ENCODE measurements around the gene MRGPRG. TPM values are rescaled to one million over a fixed set of nuclear protein-coding genes. Genes with fewer than 3 reads are reported as not detected.
A peak's percentile ranks its signal among the peaks of the same experiment; 100 is the strongest.

MRGPRG gene
- total and polyA plus RNA-seq, 9 of the 15 experiments (the other 6 are each of a cell fraction or from before 2014, with no cell fraction given) = not detected

DNA sequence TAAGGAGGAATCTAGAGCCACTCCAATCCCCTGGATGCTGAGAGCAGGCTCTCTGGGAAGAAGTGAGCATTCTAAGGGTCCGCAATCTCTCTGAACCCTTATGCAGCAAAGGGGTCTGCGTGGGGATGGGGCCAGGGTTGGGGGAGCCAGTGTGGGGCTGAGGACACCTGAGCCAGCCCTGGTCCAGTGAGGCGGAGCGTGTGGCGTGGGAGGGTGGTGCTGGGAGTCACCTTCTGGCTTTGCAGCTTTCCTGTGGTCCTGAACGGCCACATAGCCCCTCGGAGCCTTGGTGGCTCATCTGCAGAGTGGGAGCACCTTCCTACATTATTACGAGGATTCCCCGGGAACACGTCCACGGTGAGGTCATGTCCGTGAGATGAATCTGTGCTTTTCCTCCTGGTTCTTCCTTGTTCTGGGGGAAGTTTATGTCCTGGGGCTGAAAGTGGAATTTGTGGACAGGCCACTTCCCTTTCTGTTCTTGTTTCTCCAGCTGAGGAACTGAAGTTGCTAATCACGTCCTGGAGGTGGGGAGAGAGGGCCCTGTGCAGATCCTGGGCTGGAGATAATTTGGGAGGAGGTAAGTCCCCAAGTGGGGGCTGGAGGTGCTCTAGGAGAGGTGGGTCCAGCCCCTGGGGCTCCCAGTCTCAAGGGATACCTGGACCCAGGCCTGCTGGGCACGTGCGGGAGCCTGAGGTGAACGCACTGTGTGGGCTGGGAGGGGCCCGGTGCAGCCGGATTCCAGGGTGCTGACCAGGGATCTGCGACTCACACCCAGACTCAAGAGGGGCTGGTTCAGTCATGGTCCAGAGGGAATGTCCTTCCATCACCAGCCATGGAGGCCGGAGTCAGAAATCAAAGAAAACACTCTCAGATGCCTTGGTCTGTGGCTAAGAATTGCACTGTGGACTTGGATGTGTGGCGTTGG lies 7.5 kb upstream of the MRGPRG start (continued):
- TF ChIP-seq, protein P1, sequence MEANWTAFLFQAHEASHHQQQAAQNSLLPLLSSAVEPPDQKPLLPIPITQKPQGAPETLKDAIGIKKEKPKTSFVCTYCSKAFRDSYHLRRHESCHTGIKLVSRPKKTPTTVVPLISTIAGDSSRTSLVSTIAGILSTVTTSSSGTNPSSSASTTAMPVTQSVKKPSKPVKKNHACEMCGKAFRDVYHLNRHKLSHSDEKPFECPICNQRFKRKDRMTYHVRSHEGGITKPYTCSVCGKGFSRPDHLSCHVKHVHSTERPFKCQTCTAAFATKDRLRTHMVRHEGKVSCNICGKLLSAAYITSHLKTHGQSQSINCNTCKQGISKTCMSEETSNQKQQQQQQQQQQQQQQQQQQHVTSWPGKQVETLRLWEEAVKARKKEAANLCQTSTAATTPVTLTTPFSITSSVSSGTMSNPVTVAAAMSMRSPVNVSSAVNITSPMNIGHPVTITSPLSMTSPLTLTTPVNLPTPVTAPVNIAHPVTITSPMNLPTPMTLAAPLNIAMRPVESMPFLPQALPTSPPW (CRISPR knock-in tag; IDR thresholded peaks at IDR 0.05) = 0 out of 2 replicates have a peak, but pooled peaks have one; percentile 9
- peak; percentile 88 for TF ChIP-seq SPI1 (IDR thresholded peaks at IDR 0.05; ENCODE audit: borderline replicate concordance, low read depth, low read length)

DNA sequence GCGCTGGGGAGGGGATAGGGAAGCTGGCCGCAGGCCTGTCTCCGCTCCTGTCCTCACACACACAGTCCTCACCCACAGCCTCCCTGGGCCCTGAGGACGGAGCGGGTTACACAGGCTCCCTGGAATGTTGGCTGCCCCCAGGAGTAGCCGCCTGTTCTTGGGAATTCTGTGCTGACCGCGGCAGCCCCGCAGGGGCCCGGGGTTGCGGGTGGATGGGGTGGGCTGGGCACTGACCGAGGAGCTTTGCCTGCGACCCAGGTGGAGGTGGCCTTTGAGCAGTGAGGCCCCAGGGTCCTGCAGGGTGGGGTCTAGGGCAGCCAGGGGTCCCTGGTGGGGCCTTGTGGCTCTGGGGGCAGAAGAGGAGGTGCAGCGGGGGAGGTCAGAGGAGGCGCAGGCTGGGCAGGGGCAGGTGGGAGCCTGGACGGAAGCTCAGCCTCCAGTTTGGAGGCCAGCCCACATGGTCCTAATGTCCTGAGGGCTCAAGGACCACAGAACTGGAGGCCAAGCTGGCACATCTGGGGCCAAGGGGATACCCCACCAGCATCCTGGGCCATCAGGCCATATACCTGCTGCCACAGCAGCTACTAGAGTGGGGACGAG lies 6.6 kb upstream of the MRGPRG start:
- H3K27ac ChIP-seq (ENCODE audit: extremely low read depth, low read depth, low read length) = no peak overlapping the region
- in situ Hi-C loops (cut with MboI) (no loop called here), intact Hi-C loops (cut with micrococcal nuclease) (no loop called here)
- H3K4me1 ChIP-seq (replicated peaks in 1 of 2; ENCODE audit: control insufficient read depth in 2 of 2, insufficient read depth in 2 of 2, low read length in 2 of 2) = peaks cover 15 to 90% of the 10 kb centered on the region in 2 experiments; a peak in 4 of 5 replicates
- H3K4me3 ChIP-seq = no peak overlapping the region
- H3K27me3 ChIP-seq (ENCODE audit: control insufficient read depth in 2 of 2, insufficient read depth in 2 of 2, low read length in 2 of 2) = no peaks in the 10 kb centered on the region
- 85% methylated on average over 10 of the region's 17 CpGs for WGBS (ENCODE audit: insufficient coverage, low coverage, missing lambda C conversion rate)
- H3K9me1 ChIP-seq (ENCODE audit: control insufficient read depth, insufficient read depth, low read length) = no peaks in the 10 kb centered on the region
- no peaks in the 10 kb centered on the region for H4K20me1 ChIP-seq (replicated peaks; ENCODE audit: control insufficient read depth, insufficient read depth, low read length)
- H2AFZ ChIP-seq (ENCODE audit: low read depth, low read length) = no peak overlapping the region
- ChIA-PET CTCF (ENCODE audit: low intra/inter-chr PET ratio) (no interaction called here), POLR2A (interaction anchor here (0.7 to 2.9 kb wide), 2 partner anchors 10 to 969 kb away, joined by 3 to 13 read pairs; no protein-coding TSS in a partner anchor)
- DNase-seq (ENCODE audit: extremely low read depth in 1 of 4, low spot score in 3 of 4) (no peak), ATAC-seq (no peak), FAIRE-seq (no peak)
- H3K9ac ChIP-seq (ENCODE audit: insufficient read depth in 1 of 2, low read depth in 2 of 2, low read length in 2 of 2) = peak overlapping the region in 1 of 2 experiments; percentile 67; a peak in 2 of 4 replicates
- H3K4me2 ChIP-seq (ENCODE audit: insufficient read depth, low read length) = no peak overlapping the region
- no peaks in the 10 kb centered on the region for H3K79me2 ChIP-seq (ENCODE audit: control insufficient read depth, insufficient read depth, low read length)
- no peaks in the 10 kb centered on the region for H3K9me3 ChIP-seq (replicated peaks; ENCODE audit: control insufficient read depth, insufficient read depth, low read depth, low read length)
- no TSS peak for BruUV-seq (replicated peaks)
- H3K36me3 ChIP-seq (ENCODE audit: control insufficient read depth, insufficient read depth, low read length) = no peaks in the 10 kb centered on the region
- TF ChIP-seq ZKSCAN8 (CRISPR knock-in tag; IDR thresholded peaks at IDR 0.05) (no peak), SMARCC2 (IDR thresholded peaks at IDR 0.05; ENCODE audit: low read depth) (no peak), ZNF133 (CRISPR knock-in tag; IDR thresholded peaks at IDR 0.05) (no peak), SLC30A9 (CRISPR knock-in tag; IDR thresholded peaks at IDR 0.05) (no peak), TCF7L2 (IDR thresholded peaks at IDR 0.05; ENCODE audit: low read depth, low read length) (no peak), OTX1 (CRISPR knock-in tag; IDR thresholded peaks at IDR 0.05) (no peak), ZKSCAN1 (IDR thresholded peaks at IDR 0.05; ENCODE audit: low read depth, low read length) (no peak), ZNF143 (CRISPR knock-in tag; IDR thresholded peaks at IDR 0.05) (no peak), ZNF354B (CRISPR knock-in tag; IDR thresholded peaks at IDR 0.05) (no peak)
- TF ChIP-seq, protein P2, sequence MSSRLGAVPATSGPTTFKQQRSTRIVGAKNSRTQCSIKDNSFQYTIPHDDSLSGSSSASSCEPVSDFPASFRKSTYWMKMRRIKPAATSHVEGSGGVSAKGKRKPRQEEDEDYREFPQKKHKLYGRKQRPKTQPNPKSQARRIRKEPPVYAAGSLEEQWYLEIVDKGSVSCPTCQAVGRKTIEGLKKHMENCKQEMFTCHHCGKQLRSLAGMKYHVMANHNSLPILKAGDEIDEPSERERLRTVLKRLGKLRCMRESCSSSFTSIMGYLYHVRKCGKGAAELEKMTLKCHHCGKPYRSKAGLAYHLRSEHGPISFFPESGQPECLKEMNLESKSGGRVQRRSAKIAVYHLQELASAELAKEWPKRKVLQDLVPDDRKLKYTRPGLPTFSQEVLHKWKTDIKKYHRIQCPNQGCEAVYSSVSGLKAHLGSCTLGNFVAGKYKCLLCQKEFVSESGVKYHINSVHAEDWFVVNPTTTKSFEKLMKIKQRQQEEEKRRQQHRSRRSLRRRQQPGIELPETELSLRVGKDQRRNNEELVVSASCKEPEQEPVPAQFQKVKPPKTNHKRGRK (tag; IDR thresholded peaks at IDR 0.05) = no peak

Measured in K562 (cell line).